Stimulated activated naive CD4-positive, alpha-beta T cell (primary cell): ENCODE data around the gene KHSRP.
"Not testable (repeated sequence)": the region's sequence is repeated elsewhere in the genome, so short reads cannot be mapped to it uniquely, and the experiment has no call there.

Experiments used
- DNase-seq, 6 experiments: peaks; one replicate each; lab custom pipeline; 2025; lab: John Stamatoyannopoulos, UW

Gene KHSRP

GRCh38 chr19:6418562-6418932 is 6.1 kb downstream of the KHSRP start:
- no peak for DNase-seq

- no peak for DNase-seq
Observed at GRCh38 chr19:6417713-6418561, 6.7 kb downstream of the KHSRP start.

GRCh38 chr19:6416658-6417405 is 7.8 kb downstream of the KHSRP start:
- no peak for DNase-seq

GRCh38 chr19:6415591-6416190 is 8.9 kb downstream of the KHSRP start:
- DNase-seq: no peak

- DNase-seq: no peak
Observed at GRCh38 chr19:6414793-6415590, 9.6 kb downstream of the KHSRP start.

GRCh38 chr19:6413721-6414643 is 10.6 kb downstream of the KHSRP start:
- no peak for DNase-seq

GRCh38 chr19:6413291-6413690 is 11.3 kb downstream of the KHSRP start:
- DNase-seq: no peak

GRCh38 chr19:6412447-6413091 is 12.0 kb downstream of the KHSRP start:
- DNase-seq: peak in 5 of 6 experiments; percentile 22 to 49 (median 35)

GRCh38 chr19:6412061-6412446 is 12.6 kb downstream of the KHSRP start:
- no peak for DNase-seq

GRCh38 chr19:6409346-6409745 is 15.3 kb downstream of the KHSRP start:
- no peak for DNase-seq

- no peak for DNase-seq
Observed at GRCh38 chr19:6406401-6406800, 18.2 kb downstream of the KHSRP start.

- DNase-seq: no peak
Observed at GRCh38 chr19:6402837-6403608, 21.6 kb downstream of the KHSRP start.

- DNase-seq: no peak
Observed at GRCh38 chr19:6402058-6402457, 22.6 kb downstream of the KHSRP start.

- not testable (repeated sequence) for DNase-seq
Observed at GRCh38 chr19:6400062-6400944, 24.3 kb downstream of the KHSRP start.

- DNase-seq: no peak
Observed at GRCh38 chr19:6396305-6396704, 28.3 kb downstream of the KHSRP start.

GRCh38 chr19:6394831-6395230 is 29.8 kb downstream of the KHSRP start:
- DNase-seq: no peak

GRCh38 chr19:6393983-6394412 is 30.6 kb downstream of the KHSRP start:
- DNase-seq: peak in 1 of 6 experiments; percentile 67
